ENCODE data around the gene DLGAP4.

DLGAP4 gene

GRCh38 chr20:36305602-36306551 is at the start of gene DLGAP4:
Gene DLGAP4 (plus strand): TSS chr20:36306339. CDS start chr20:36431718, 125,379 bp downstream.
- DNase-seq (ENCODE audit: low read depth) = no peak

GRCh38 chr20:36259177-36260061 is 46.7 kb upstream of the DLGAP4 start:
- no peak for DNase-seq (ENCODE audit: low read depth)

- no peak for DNase-seq (ENCODE audit: low read depth)
These were observed 45.8 kb upstream of the DLGAP4 start for GRCh38 chr20:36260316-36260715.

GRCh38 chr20:36261389-36262105 is 44.6 kb upstream of the DLGAP4 start:
- DNase-seq (ENCODE audit: low read depth) = no peak

GRCh38 chr20:36262440-36262839 is 43.7 kb upstream of the DLGAP4 start:
- DNase-seq (ENCODE audit: low read depth) = no peak

GRCh38 chr20:36264426-36265246 is 41.5 kb upstream of the DLGAP4 start:
- no peak for DNase-seq (ENCODE audit: low read depth)

GRCh38 chr20:36266189-36266588 is 40.0 kb upstream of the DLGAP4 start:
- no peak for DNase-seq (ENCODE audit: low read depth)

GRCh38 chr20:36267605-36268381 is 38.3 kb upstream of the DLGAP4 start:
- no peak for DNase-seq (ENCODE audit: low read depth)

GRCh38 chr20:36268440-36269342 is 37.4 kb upstream of the DLGAP4 start:
- DNase-seq (ENCODE audit: low read depth) = no peak

- no peak for DNase-seq (ENCODE audit: low read depth)
These were observed 36.6 kb upstream of the DLGAP4 start for GRCh38 chr20:36269507-36269906.

- DNase-seq (ENCODE audit: low read depth) = no peak
These were observed 35.1 kb upstream of the DLGAP4 start for GRCh38 chr20:36270744-36271638.

GRCh38 chr20:36271639-36272546 is 34.2 kb upstream of the DLGAP4 start:
- no peak for DNase-seq (ENCODE audit: low read depth)

- DNase-seq (ENCODE audit: low read depth) = no peak
These were observed 33.5 kb upstream of the DLGAP4 start for GRCh38 chr20:36272547-36273220.

- DNase-seq (ENCODE audit: low read depth) = no peak
These were observed 32.5 kb upstream of the DLGAP4 start for GRCh38 chr20:36273414-36274180.

GRCh38 chr20:36274181-36274841 is 31.8 kb upstream of the DLGAP4 start:
- DNase-seq (ENCODE audit: low read depth) = no peak

All from fibroblast of the conjunctiva (primary cell).